ENCODE measurements around the gene CPAMD8. TPM values are rescaled to one million over a fixed set of nuclear protein-coding genes. Genes with fewer than 3 reads are reported as not detected.
"Not testable (repeated sequence)": the region's sequence is repeated elsewhere in the genome, so short reads cannot be mapped to it uniquely, and the experiment has no call there.

Gene CPAMD8
- total RNA-seq, 1 donor = 4.0 TPM

DNA sequence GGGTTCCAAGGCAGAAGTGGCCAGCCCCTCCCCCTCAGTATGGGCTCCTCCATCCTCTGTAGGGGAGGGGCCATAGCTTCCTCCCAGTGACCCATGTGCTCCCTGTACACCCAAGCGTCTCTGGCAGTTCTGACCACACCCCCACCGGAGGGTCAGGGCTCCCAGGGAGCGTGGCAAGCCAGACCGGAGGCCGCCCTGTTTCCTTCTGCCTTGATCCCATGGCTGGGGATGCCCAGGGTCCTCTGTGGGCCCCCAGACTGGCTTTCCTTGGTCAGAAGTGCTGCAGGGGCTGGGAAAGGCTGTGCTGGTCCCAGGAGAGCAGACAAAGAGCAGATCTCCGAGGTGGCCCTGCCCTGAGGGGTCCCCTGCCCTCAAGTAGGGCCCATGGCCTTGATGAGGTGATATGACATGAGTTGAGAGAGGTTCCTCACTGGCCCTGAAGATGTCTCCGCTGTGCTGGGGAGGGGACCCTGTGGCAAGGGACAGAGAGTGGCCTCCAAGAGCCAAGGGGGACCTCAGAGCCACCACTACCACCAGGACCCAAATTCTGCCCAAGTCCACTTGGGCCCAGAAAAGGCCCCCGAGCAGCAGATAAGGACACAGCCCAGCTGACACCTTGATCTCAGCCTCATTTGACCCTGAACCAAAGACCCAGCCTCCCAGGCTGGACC, 145.6 kb downstream of the CPAMD8 start:
- Histone ChIP-seq H3K9me3 (ENCODE audit: low read depth, low read length) (peaks cover 12% of the 10 kb centered on the region), H3K27me3 (ENCODE audit: insufficient read depth, low read length) (no peaks in the 10 kb centered on the region), H3K4me3 (ENCODE audit: low read length) (no peak overlapping the region), H3K4me1 (ENCODE audit: insufficient read depth, low read length) (no peaks in the 10 kb centered on the region)

DNA sequence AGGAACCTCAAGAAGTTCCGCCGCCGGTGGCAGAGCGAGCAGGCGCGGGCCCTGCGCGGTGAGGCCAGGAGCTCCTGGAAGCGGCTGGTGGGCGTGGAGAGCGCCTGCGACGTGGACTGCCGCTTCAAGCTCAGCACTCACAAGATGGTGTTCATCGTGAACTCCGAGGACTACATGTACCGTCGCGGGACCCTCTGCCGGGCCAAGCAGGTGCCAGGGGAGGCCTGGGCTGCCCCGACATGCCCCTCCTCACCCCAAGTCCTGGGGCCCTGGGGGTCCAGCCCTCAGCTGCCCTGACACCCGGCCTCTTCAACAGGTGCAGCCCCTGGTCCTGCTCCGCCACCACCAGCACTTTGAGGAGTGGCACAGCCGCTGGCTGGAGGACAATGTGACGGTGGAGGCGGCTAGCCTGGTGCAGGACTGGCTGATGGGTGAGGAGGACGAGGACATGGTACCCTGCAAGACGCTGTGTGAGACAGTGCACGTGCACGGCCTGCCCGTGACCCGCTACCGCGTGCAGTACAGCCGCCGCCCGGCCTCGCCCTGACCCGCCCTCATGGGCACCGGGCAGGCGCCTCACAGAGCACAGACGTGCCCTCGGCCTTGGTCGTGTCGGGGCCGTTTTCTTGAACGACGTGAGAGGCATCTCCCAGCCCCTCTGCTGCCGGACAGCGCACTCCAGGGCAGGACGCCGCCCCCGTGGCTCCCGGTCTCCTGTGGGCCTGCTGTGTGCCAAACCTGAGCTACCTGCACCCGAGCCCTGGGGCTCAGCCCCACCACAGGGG, 148.2 kb downstream of the CPAMD8 start:
- Histone ChIP-seq H3K4me1 (ENCODE audit: insufficient read depth, low read length) (no peaks in the 10 kb centered on the region), H3K4me3 (ENCODE audit: low read length) (no peak overlapping the region), H3K9me3 (ENCODE audit: low read depth, low read length) (peaks cover 12% of the 10 kb centered on the region), H3K27me3 (ENCODE audit: insufficient read depth, low read length) (no peaks in the 10 kb centered on the region)

DNA sequence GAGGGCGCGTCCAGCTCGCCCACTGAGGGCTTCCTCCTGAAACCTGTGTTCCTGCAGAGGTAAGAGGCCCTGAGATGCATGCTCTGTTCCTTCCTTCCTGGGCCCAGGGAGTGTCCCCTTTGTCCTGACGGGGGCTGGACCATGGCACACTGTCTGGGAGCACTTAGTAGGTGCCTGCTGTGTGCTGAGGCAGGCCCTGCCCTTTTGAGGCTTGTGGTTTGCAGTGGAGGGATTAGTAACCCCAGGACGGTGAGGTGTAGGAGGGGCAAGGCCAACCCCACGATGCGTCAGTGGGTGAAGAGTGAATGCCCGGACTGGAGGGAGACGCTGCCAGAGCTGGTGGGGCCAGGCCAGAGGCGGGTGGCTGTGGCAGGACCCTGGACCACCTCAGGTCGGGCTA, 149.0 kb downstream of the CPAMD8 start:
- Histone ChIP-seq H3K27me3 (ENCODE audit: insufficient read depth, low read length) (no peaks in the 10 kb centered on the region), H3K4me1 (ENCODE audit: insufficient read depth, low read length) (no peaks in the 10 kb centered on the region), H3K9me3 (ENCODE audit: low read depth, low read length) (peaks cover 12% of the 10 kb centered on the region), H3K4me3 (ENCODE audit: low read length) (no peak overlapping the region)

DNA sequence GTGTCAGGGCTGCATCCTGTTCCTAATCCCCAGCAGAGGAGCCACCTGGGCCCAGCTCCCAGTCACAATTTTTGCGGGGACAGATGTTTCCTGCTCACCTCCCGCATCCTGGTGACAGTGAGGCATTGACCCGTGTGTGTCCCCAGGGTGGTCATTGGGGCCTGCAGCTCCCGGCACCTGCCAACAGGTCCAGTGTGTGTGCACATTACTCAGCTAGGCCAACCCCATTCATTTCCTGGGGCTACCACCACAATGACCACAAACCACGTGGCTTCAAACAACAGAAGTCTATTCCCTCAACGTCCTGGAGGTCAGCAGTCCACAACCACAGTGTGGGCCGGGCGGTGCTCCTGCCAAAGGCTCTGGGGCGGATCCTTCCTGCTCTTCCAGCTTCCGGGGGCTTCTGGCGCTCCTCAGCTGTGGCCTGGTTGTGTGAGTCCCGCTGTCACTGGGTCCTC, 149.7 kb downstream of the CPAMD8 start:
- no peaks in the 10 kb centered on the region for H3K27me3 ChIP-seq (ENCODE audit: insufficient read depth, low read length)
- H3K4me3 ChIP-seq (ENCODE audit: low read length) = no peak overlapping the region
- peaks cover 8% of the 10 kb centered on the region for H3K9me3 ChIP-seq (ENCODE audit: low read depth, low read length)
- H3K4me1 ChIP-seq (ENCODE audit: insufficient read depth, low read length) = no peaks in the 10 kb centered on the region

DNA sequence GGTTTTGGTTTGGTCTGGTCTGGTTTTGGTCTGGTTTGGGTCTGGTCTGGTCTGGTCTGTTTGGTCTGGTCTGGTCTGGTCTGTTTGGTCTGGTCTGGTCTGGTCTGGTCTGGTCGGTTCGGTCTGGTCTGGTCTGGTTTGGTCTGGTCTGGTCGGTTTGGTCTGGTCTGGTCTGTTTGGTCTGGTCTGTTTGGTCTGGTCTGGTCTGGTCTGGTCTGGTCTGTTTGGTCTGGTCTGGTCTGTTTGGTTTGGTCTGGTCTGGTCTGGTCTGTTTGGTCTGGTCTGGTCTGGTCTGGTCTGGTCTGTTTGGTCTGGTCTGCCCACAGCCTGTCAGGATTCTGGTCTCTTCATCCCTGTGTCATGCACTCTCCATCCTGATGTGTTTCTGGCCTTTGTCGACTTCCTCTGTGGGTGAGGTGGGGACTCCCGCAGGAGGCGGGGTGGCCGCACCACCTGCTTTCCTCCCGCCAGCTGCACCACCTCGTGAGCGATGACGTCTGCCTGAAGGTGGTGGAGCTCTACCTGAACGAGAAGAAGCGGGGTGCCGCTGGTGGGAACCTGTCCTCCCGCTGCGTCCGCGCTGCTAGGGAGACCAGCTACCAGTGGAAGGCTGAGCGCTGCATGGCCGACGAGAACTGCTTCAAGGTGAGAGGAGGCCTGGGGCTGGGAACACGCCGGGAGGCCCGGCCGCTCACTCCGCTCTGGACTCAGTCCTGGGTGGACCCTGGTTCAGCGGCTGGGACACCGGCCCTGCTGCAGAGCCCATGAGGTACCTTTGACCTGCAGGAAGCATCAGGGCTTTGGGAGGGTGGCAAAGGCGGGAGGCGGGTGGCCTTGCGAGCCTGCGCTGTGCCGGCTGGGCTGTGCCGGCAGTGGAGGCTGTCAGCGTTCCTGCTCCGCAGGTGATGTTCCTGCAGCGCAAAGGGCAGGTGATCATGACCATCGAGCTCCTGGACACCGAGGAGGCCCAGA, 150.7 kb downstream of the CPAMD8 start:
- H3K4me3 ChIP-seq (ENCODE audit: low read length) = no peak overlapping the region
- no peaks in the 10 kb centered on the region for H3K27me3 ChIP-seq (ENCODE audit: insufficient read depth, low read length)
- no peaks in the 10 kb centered on the region for H3K9me3 ChIP-seq (ENCODE audit: low read depth, low read length)
- H3K4me1 ChIP-seq (ENCODE audit: insufficient read depth, low read length) = no peaks in the 10 kb centered on the region

DNA sequence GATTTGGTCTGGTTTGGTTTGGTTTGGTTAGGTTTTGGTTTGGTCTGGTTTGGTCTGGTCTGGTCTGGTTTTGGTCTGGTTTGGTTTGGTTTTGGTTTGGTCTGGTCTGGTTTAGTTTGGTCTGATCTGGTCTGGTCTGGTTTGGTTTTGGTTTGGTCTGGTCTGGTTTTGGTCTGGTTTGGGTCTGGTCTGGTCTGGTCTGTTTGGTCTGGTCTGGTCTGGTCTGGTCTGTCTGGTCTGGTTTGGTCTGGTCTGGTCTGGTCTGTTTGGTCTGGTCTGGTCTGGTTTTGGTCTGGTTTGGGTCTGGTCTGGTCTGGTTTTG, 151.7 kb downstream of the CPAMD8 start:
- H3K4me1 ChIP-seq (ENCODE audit: insufficient read depth, low read length); H3K4me3 ChIP-seq (ENCODE audit: low read length); H3K27me3 ChIP-seq (ENCODE audit: insufficient read depth, low read length); H3K9me3 ChIP-seq (ENCODE audit: low read depth, low read length): not testable (repeated sequence)

DNA sequence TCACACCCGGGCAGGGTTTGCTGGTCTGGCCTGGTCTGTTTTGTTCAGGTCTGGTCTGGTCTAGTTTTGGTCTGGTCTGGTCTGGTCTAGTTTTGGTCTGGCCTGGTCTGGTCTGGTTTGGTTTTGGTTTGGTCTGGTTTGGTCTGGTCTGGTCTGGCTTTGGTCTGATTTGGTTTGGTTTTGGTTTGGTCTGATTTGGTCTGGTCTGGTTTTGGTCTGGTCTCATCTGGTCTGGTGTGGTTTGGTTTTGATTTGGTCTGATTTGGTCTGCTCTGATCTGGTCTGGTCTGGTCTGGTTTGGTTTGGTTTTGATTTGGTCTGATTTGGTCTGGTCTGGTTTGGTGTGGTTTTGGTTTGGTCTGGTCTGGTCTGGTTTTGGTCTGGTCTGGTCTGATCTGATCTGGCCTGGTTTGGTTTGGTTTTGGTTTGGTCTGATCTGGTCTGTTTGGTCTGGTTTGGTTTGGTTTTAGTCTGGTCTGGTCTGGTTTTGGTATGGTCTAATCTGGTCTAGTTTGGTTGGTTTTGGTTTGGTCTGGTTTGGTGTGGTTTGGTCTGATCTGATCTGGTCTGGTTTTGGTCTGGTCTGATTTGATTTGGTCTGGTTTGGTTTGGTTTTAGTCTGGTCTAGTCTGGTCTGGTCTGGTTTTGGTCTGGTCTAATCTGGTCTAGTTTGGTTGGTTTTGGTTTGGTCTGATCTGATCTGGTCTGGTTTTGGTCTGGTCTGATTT, 152.2 kb downstream of the CPAMD8 start:
- Histone ChIP-seq H3K4me1 (ENCODE audit: insufficient read depth, low read length) (no peaks in the 10 kb centered on the region), H3K9me3 (ENCODE audit: low read depth, low read length) (no peaks in the 10 kb centered on the region), H3K27me3 (ENCODE audit: insufficient read depth, low read length) (no peaks in the 10 kb centered on the region), H3K4me3 (ENCODE audit: low read length) (no peak overlapping the region)

DNA sequence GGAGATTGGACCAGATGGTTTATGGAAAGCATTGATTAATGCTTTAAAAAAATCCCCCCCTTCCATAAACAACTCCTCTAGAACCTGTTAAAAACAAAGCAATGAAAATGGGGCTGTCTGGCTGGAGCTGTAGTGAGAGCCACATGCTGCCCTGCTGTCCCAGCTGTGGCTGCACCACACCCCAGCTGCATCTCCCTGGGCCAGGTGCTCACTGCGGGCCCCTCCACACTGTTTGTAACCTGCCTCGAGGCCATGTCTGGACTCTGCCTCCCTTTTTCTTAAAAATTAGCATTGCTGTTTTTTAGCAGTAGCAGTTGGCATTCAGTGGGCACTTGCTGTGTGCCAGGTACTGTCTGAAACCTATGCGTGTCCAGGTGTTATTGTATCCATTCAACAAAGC, 153.0 kb downstream of the CPAMD8 start:
- no peaks in the 10 kb centered on the region for H3K9me3 ChIP-seq (ENCODE audit: low read depth, low read length)

DNA sequence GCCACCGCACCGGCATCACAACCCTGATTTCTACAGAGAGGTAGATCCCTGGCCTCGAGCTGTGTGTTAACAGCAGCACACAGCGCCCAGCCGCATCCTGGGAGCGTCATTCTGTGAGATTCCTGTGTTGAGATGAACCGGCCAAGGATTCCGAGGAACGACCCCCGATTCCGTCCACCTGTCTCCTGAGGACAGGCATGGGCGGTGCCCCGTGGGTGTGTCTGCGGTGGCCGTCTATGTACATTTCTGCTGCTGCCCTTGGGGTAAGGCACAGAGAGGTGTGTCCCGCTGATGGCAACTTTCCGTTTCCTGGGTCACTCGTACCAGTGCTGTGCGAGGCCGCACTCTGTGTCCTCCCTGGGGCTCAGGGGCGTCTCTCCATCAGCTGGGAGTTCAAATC, 153.9 kb downstream of the CPAMD8 start:
- Histone ChIP-seq H3K27me3 (ENCODE audit: insufficient read depth, low read length) (no peaks in the 10 kb centered on the region), H3K4me1 (ENCODE audit: insufficient read depth, low read length) (no peaks in the 10 kb centered on the region), H3K4me3 (ENCODE audit: low read length) (no peak overlapping the region), H3K9me3 (ENCODE audit: low read depth, low read length) (no peaks in the 10 kb centered on the region)

More for the DNA sequence above, 153.0 kb downstream of the CPAMD8 start:
- Histone ChIP-seq H3K27me3 (ENCODE audit: insufficient read depth, low read length) (no peaks in the 10 kb centered on the region), H3K4me3 (ENCODE audit: low read length) (no peak overlapping the region), H3K4me1 (ENCODE audit: insufficient read depth, low read length) (no peaks in the 10 kb centered on the region)

DNA sequence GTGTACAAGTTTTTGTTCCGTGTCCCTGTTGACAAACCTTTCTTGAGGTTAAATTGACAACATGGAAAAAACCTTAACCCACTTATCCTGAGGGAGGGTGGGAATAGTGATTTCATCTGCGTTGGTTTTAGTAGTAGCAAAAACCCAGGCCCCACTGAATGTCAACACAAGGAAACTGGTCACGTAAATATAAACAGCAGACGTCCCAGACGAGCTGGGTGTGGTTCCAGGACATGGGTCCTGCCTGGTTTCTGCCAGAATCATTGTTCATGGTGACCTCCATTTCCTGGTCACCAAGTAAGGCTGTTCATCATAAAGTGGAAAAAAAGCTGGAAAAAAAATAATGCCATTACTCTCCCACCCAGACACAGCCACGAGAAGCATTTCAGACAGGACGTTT, 154.7 kb downstream of the CPAMD8 start:
- H3K4me1 ChIP-seq (ENCODE audit: insufficient read depth, low read length) = no peaks in the 10 kb centered on the region
- no peak overlapping the region for H3K4me3 ChIP-seq (ENCODE audit: low read length)
- no peaks in the 10 kb centered on the region for H3K27me3 ChIP-seq (ENCODE audit: insufficient read depth, low read length)
- no peaks in the 10 kb centered on the region for H3K9me3 ChIP-seq (ENCODE audit: low read depth, low read length)

DNA sequence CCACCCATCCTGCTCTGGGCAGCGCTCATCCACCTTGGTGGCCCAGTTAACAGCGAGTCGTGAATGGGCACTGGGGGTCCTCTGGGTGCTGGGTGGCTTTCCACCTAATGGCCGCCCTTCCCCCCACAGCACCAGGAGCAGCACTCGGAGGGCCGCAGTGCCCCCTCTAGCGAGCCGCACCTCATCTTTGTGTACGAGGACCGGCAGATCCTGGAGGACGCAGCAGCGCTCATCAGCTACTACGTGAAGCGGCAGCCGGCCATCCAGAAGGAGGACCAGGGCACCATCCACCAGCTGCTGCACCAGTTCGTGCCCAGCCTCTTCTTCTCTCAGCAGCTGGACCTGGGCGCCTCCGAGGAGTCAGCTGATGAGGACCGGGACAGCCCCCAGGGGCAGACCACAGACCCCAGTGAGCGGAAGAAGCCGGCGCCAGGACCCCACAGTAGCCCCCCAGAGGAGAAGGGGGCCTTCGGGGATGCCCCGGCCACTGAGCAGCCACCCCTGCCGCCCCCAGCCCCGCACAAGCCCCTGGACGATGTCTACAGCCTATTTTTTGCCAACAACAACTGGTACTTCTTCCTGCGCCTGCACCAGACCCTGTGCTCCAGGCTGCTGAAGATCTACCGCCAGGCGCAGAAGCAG, 157.2 kb downstream of the CPAMD8 start:
- H3K27me3 ChIP-seq (ENCODE audit: insufficient read depth, low read length) = no peaks in the 10 kb centered on the region
- H3K9me3 ChIP-seq (ENCODE audit: low read depth, low read length) = no peaks in the 10 kb centered on the region
- H3K4me1 ChIP-seq (ENCODE audit: insufficient read depth, low read length) = no peaks in the 10 kb centered on the region
- H3K4me3 ChIP-seq (ENCODE audit: low read length) = no peak overlapping the region

DNA sequence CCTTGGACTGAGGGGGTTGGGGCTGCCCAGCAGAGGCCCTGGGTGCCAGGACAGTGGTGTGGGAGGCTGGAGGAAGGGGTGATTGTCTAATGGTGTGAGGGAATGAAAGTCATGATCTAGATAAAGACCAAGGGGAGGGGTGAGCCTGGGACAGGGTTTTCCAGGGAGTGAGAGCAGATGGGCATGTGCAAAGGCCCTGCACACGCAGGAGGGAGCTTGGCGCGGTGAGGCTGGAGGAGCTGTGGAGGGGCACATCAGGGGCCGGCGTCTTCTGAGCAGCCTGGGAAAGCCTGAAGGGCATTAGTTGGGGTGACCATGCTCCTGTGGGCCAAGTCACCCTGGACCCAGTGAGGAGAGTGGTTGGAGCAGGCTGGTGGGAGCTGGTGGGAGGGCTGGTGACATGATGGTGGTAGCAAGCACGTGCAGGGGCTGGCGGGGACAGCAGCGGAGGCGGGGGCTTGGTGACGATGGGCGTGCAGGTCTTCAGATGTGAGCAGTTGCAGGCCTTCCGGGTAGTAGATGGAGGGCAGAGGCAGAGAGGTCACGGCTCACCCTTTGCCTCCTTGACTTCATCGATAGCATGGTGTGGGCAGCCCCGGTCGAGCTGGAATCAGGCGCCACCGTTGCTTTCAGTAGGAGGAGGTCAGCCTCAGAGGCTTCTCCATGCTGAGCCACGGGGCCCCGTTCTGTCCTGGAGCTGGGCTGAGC, 158.0 kb downstream of the CPAMD8 start:
- Histone ChIP-seq H3K27me3 (ENCODE audit: insufficient read depth, low read length) (no peaks in the 10 kb centered on the region), H3K4me3 (ENCODE audit: low read length) (no peak overlapping the region), H3K4me1 (ENCODE audit: insufficient read depth, low read length) (peaks cover 3% of the 10 kb centered on the region)

DNA sequence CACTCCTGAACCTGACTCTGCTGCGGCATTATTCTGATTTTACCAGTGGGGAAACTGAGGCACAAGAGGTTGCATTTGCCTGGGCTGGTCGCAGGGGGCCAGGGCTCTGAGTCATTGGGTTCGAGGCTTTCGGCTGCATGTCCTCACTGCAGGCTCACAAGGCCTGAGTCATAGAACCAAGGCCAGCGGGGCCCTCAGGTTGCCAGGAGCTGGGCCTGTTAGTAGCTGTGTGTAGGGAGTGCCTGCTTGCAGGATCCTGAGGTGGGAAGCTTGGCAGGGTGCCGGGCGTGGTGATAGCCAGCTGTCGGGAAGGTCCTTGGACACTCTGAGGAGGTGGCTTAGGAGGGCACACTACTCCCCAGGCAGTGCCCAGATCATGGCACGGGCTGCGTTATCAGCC, 159.4 kb downstream of the CPAMD8 start:
- H3K9me3 ChIP-seq (ENCODE audit: low read depth, low read length) = no peaks in the 10 kb centered on the region
- H3K4me3 ChIP-seq (ENCODE audit: low read length) = no peak overlapping the region
- H3K27me3 ChIP-seq (ENCODE audit: insufficient read depth, low read length) = no peaks in the 10 kb centered on the region
- H3K4me1 ChIP-seq (ENCODE audit: insufficient read depth, low read length) = peaks cover 16% of the 10 kb centered on the region

More for the DNA sequence above, 158.0 kb downstream of the CPAMD8 start:
- H3K9me3 ChIP-seq (ENCODE audit: low read depth, low read length) = no peaks in the 10 kb centered on the region

Measured in mononuclear cell (primary cell).